Mesothelial cell of epicardium (in vitro differentiated cells): Measurements from ENCODE around the gene TP73. TPM values are rescaled to one million over a fixed set of nuclear protein-coding genes. Genes with fewer than 3 reads are reported as not detected.

ENCODE experiments used
- DNase-seq, 2 experiments: peaks; one replicate each; pipeline ENCODE4 v3.0.0; 2021; ENCODE audit warnings: low spot score in 2 of 2; ENCODE audit not compliant: unreplicated experiment in 2 of 2
- H3K27ac Mint-ChIP-seq: 2 replicates; pipeline ENCODE4 v1.8.0; 2021; ENCODE audit warnings: mixed read lengths
- H3K27me3 Mint-ChIP-seq: 2 replicates; pipeline ENCODE4 v1.8.0; 2021; ENCODE audit warnings: low read depth, mixed read lengths
- H3K36me3 Mint-ChIP-seq: 2 replicates; pipeline ENCODE4 v1.8.0; 2021; ENCODE audit warnings: mixed read lengths
- H3K4me1 Mint-ChIP-seq: 2 replicates; pipeline ENCODE4 v1.8.0; 2021; ENCODE audit warnings: mixed read lengths
- H3K4me3 Mint-ChIP-seq: 2 replicates; pipeline ENCODE4 v1.8.0; 2021; ENCODE audit warnings: mild to moderate bottlenecking, moderate library complexity, mixed read lengths
- H3K9me3 Mint-ChIP-seq: 2 replicates; pipeline ENCODE4 v1.8.0; 2021; ENCODE audit warnings: mixed read lengths
- total RNA-seq: library from RNA; stranded (reverse); gene quantifications from 3 replicates; pipeline ENCODE4 v1.2.1, GENCODE V29; 2021
- TF ChIP-seq, protein P1 (sequence below): fragments of 200-600 bp; sonication (generic); IDR thresholded peaks from one replicate; pipeline ENCODE4 v1.5.0; 2021; ENCODE audit warnings: antibody characterized with exemption; ENCODE audit not compliant: unreplicated experiment

The TP73 gene
- 1.0 to 1.4 TPM (median 1.2 TPM) in 3 replicates for total RNA-seq

DNA sequence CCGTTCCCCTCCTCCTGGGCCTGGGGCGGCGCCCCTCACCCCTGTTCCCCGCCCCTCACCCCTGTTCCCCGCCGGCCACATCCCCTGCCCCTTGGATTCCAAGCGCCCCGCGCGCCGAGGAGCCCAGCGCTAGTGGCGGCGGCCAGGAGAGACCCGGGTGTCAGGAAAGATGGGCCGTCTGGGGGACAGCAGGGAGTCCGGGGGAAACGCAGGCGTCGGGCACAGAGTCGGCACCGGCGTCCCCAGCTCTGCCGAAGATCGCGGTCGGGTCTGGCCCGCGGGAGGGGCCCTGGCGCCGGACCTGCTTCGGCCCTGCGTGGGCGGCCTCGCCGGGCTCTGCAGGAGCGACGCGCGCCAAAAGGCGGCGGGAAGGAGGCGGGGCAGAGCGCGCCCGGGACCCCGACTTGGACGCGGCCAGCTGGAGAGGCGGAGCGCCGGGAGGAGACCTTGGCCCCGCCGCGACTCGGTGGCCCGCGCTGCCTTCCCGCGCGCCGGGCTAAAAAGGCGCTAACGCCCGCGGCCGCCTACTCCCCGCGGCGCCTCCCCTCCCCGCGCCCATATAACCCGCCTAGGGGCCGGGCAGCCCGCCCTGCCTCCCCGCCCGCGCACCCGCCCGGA, at the start of gene TP73:
Gene TP73, plus strand, starts transcription at position 587 of the 618 bp plus-strand sequence. CDS start 29,850 bp downstream, outside the sequence.
- H3K4me1 Mint-ChIP-seq = peaks cover 17% of the 10 kb centered on the region
- no peak within 1 kb of the TSS for H3K27ac Mint-ChIP-seq
- peak within 1 kb of the TSS; percentile 30 for H3K4me3 Mint-ChIP-seq
- no peaks in the 10 kb centered on the region for H3K36me3 Mint-ChIP-seq
- no peaks in the 10 kb centered on the region for H3K9me3 Mint-ChIP-seq
- TF ChIP-seq, protein P1, sequence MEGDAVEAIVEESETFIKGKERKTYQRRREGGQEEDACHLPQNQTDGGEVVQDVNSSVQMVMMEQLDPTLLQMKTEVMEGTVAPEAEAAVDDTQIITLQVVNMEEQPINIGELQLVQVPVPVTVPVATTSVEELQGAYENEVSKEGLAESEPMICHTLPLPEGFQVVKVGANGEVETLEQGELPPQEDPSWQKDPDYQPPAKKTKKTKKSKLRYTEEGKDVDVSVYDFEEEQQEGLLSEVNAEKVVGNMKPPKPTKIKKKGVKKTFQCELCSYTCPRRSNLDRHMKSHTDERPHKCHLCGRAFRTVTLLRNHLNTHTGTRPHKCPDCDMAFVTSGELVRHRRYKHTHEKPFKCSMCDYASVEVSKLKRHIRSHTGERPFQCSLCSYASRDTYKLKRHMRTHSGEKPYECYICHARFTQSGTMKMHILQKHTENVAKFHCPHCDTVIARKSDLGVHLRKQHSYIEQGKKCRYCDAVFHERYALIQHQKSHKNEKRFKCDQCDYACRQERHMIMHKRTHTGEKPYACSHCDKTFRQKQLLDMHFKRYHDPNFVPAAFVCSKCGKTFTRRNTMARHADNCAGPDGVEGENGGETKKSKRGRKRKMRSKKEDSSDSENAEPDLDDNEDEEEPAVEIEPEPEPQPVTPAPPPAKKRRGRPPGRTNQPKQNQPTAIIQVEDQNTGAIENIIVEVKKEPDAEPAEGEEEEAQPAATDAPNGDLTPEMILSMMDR = no peak
- peaks cover 63% of the 10 kb centered on the region for H3K27me3 Mint-ChIP-seq
- DNase-seq = no peak

DNA sequence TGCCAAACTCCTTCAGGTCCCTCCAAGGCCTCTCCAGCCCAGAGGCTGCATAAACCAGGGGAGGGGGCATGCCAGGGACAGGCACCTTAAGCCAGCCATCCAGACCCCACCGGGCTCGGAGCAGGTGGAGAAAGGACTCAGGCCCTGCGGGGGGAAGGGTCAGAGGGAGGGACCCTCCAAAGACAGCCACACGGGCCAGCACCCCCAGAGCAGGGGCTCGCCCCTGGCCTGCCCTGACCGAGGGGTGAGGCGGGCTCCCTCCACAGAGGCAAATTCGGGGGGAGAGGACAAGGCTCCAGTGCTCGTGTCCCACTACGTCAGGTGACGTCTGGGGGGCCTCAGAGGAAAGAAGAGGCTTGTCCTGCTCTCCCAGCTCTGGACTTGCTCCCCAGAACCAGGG, 49.2 kb upstream of the TP73 start:
- H3K4me1 Mint-ChIP-seq = peaks cover 11% of the 10 kb centered on the region
- no peak overlapping the region for H3K27ac Mint-ChIP-seq

DNA sequence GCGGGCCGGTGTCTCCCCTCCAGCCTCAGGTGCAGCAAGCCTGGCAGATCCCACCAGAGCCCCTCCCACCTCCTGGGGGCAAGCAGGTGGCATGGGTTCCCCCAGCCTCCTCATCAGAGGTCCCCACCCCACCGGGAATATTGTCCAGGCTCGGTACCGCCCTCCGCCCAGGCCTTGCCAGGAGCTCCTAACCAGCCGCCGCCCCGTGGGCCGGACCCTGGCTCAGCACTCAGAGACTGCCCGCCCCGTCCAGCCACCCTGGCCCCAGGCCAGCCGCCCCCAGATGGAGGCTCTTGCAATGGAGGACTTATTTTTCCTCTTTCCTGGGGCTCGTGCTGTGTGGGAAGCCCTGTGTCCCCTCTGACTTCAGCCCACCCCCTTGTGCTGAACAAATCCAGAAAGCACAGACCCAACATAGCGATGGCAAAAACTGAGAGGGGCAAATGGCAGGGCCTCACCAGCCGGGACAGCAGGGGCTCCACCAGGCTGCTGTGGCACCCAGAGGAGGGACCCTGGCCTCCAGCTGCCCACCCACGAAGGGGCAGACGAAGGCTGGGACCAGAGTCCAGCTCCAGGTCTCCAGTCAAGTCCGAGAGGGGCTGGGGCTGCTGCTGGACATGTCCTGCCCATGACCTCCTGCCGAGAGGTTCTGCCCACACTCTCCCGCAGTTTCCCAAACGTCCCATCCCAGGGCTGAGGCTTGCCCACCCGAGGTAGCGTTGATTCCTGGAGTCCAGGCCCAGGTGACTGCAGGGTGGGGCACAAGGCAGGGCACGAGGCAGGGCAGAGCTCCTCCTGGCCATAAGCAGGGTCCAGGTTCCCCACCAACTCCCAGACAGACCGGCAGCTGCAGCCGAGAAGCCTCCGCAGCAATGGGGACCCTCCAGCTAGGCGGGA, 48.5 kb upstream of the TP73 start:
- Mint-ChIP-seq H3K4me1 (peaks cover 13% of the 10 kb centered on the region), H3K27ac (no peak overlapping the region), H3K9me3 (no peaks in the 10 kb centered on the region), H3K36me3 (peaks cover 3% of the 10 kb centered on the region), H3K27me3 (no peaks in the 10 kb centered on the region), H3K4me3 (no peak overlapping the region)
- TF ChIP-seq, protein P1 = no peak
- no peak for DNase-seq

More for the DNA sequence above, 49.2 kb upstream of the TP73 start:
- H3K36me3 Mint-ChIP-seq = peaks cover 3% of the 10 kb centered on the region
- H3K9me3 Mint-ChIP-seq = no peaks in the 10 kb centered on the region
- H3K4me3 Mint-ChIP-seq = no peak overlapping the region
- TF ChIP-seq, protein P1 = no peak
- H3K27me3 Mint-ChIP-seq = no peaks in the 10 kb centered on the region
- DNase-seq = no peak

DNA sequence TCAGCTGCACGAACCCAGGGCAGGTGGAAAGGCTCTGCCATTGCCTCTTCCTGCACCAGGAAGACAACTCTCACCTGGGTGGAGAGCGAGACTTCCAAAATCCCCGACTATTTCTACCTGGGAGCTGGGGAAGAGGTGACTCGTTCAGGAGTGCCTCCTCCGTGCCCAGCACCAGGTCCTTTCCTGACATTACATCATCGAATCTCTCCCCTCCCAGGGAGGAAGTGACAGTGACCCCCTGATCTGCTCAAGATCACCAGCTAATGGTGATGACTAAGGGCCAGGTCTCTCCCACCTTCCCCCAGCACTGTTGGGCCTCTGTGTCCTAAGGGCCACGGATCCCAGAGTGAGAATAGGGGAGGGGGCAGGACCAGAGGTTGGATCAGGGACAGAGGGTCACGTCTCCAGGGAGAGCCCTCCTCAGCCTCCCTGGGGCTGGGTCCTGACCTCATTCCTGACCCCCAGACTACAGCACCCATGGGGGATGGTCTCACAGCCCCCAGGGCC, 47.8 kb upstream of the TP73 start:
- DNase-seq = no peak
- Mint-ChIP-seq H3K4me1 (peaks cover 16% of the 10 kb centered on the region), H3K9me3 (no peaks in the 10 kb centered on the region), H3K27me3 (no peaks in the 10 kb centered on the region), H3K4me3 (no peak overlapping the region), H3K36me3 (peaks cover 3% of the 10 kb centered on the region), H3K27ac (no peak overlapping the region)
- TF ChIP-seq, protein P1 = no peak

GRCh38 chr1:3604997-3605823, 47.1 kb upstream of the TP73 start:
- no peak overlapping the region for H3K4me3 Mint-ChIP-seq
- H3K27me3 Mint-ChIP-seq = no peaks in the 10 kb centered on the region
- H3K9me3 Mint-ChIP-seq = no peaks in the 10 kb centered on the region
- peaks cover 3% of the 10 kb centered on the region for H3K36me3 Mint-ChIP-seq
- no peak overlapping the region for H3K27ac Mint-ChIP-seq
- TF ChIP-seq, protein P1 = no peak
- H3K4me1 Mint-ChIP-seq = peaks cover 22% of the 10 kb centered on the region
- DNase-seq = no peak
